Neuronal stem cell (in vitro differentiated cells): ENCODE measurements around the gene CHAC1.
A peak's percentile ranks its signal among the peaks of the same experiment; 100 is the strongest.

Experiments used
- DNase-seq: peaks from one replicate; pipeline ENCODE4 v3.0.0-alpha.2; 2013; ENCODE audit warnings: low spot score
- H2AFZ ChIP-seq: one replicate; pipeline ENCODE4 v1.6.1; 2013; ENCODE audit warnings: mild to moderate bottlenecking, low read length, inconsistent platforms
- H2AK5ac ChIP-seq: 2 replicates; pipeline ENCODE4 v1.6.1; 2013; ENCODE audit warnings: low read depth, mild to moderate bottlenecking, inconsistent platforms, low read length, moderate library complexity, mixed read lengths
- H2BK120ac ChIP-seq: 2 replicates; pipeline ENCODE4 v1.6.1; 2013; ENCODE audit warnings: low read depth, mild to moderate bottlenecking, inconsistent platforms, low read length, moderate library complexity, mixed read lengths
- H2BK12ac ChIP-seq: one replicate; pipeline ENCODE4 v1.6.1; 2013; ENCODE audit warnings: low read length, inconsistent platforms
- H2BK15ac ChIP-seq: 2 replicates; pipeline ENCODE4 v1.6.1; 2013; ENCODE audit warnings: mild to moderate bottlenecking, low read length, inconsistent platforms, mixed read lengths
- H2BK5ac ChIP-seq: one replicate; pipeline ENCODE4 v1.6.1; 2013; ENCODE audit warnings: inconsistent platforms, mild to moderate bottlenecking, low read length, moderate library complexity
- H3K14ac ChIP-seq: one replicate; pipeline ENCODE4 v1.6.1; 2013; ENCODE audit warnings: low read length, inconsistent platforms
- H3K18ac ChIP-seq: 2 replicates; pipeline ENCODE4 v1.6.1; 2013; ENCODE audit warnings: low read length, inconsistent platforms
- H3K23ac ChIP-seq: 2 replicates; pipeline ENCODE4 v1.6.1; 2013; ENCODE audit warnings: low read depth, mild to moderate bottlenecking, mixed read lengths, low read length, inconsistent platforms; ENCODE audit not compliant: poor library complexity
- H3K27ac ChIP-seq: replicated peaks from 3 replicates; pipeline ENCODE4 v1.5.1; 2013; ENCODE audit warnings: low read length, inconsistent platforms
- H3K27me3 ChIP-seq, 3 experiments: 2 replicates each; pipeline ENCODE4 v1.6.1; 2013; ENCODE audit warnings: low read length in 3 of 3, mild to moderate bottlenecking in 2 of 3, inconsistent platforms in 1 of 3, low read depth in 1 of 3, mixed read lengths in 1 of 3, moderate library complexity in 1 of 3; ENCODE audit not compliant: control insufficient read depth in 3 of 3, insufficient read depth in 3 of 3
- H3K36me3 ChIP-seq, 2 donors: replicated peaks in 1 of 2; 2 replicates each; pipeline ENCODE4 v1.6.1; 2013; ENCODE audit warnings: low read length in 2 of 2; ENCODE audit not compliant: control insufficient read depth in 2 of 2, insufficient read depth in 2 of 2
- H3K4ac ChIP-seq: 2 replicates; pipeline ENCODE4 v1.6.1; 2013; ENCODE audit warnings: inconsistent platforms, mild to moderate bottlenecking, low read length, moderate library complexity
- H3K4me1 ChIP-seq, 2 donors: 1 replicate in 1 of 2; 2 replicates in 1 of 2; pipeline ENCODE4 v1.6.1; 2013; ENCODE audit warnings: low read length in 2 of 2, low read depth in 1 of 2; ENCODE audit not compliant: control insufficient read depth in 2 of 2, insufficient read depth in 1 of 2
- H3K4me2 ChIP-seq: one replicate; pipeline ENCODE4 v1.6.1; 2013; ENCODE audit warnings: mild to moderate bottlenecking, low read length, inconsistent platforms; ENCODE audit not compliant: insufficient read depth, poor library complexity, severe bottlenecking
- H3K4me3 ChIP-seq, 2 donors: 2 replicates each; pipeline ENCODE4 v1.5.1; 2013; ENCODE audit warnings: low read length in 2 of 2, mild to moderate bottlenecking in 2 of 2, inconsistent platforms in 1 of 2, moderate library complexity in 1 of 2
- H3K79me1 ChIP-seq: one replicate; pipeline ENCODE4 v1.6.1; 2013; ENCODE audit warnings: low read depth, mild to moderate bottlenecking, inconsistent platforms, low read length, moderate library complexity
- H3K9ac ChIP-seq: one replicate; pipeline ENCODE4 v1.6.1; 2013; ENCODE audit warnings: mild to moderate bottlenecking, low read depth, low read length, inconsistent platforms; ENCODE audit not compliant: poor library complexity
- H3K9me3 ChIP-seq, 2 donors: replicated peaks in 1 of 2; 2 replicates each; pipeline versions ENCODE3 to v1.6.1; 2013; ENCODE audit warnings: low read length in 2 of 2, mild to moderate bottlenecking in 2 of 2, inconsistent platforms in 1 of 2, low read depth in 1 of 2, mixed read lengths in 1 of 2, moderate library complexity in 1 of 2; ENCODE audit not compliant: control insufficient read depth in 2 of 2, insufficient read depth in 1 of 2
- H4K8ac ChIP-seq: one replicate; pipeline ENCODE4 v1.6.1; 2013; ENCODE audit warnings: low read depth, mild to moderate bottlenecking, inconsistent platforms, low read length, moderate library complexity
- H4K91ac ChIP-seq: one replicate; pipeline ENCODE4 v1.6.1; 2013; ENCODE audit warnings: low read length, low read depth, mild to moderate bottlenecking, inconsistent platforms; ENCODE audit not compliant: poor library complexity
- WGBS, 2 donors: extraction: QIAGEN DNeasy Blood & Tissue Kit; methylation state at CpG; one replicate each; pipeline ENCODE4 v1.1.7; 2013; ENCODE audit warnings: missing lambda C conversion rate in 2 of 2, mixed read lengths in 1 of 2; ENCODE audit not compliant: insufficient read length in 2 of 2, insufficient replicate concordance in 1 of 2; ENCODE audit errors: extremely low coverage in 2 of 2; 5-methylcytosine and 5-hydroxymethylcytosine counted together

The CHAC1 gene

DNA sequence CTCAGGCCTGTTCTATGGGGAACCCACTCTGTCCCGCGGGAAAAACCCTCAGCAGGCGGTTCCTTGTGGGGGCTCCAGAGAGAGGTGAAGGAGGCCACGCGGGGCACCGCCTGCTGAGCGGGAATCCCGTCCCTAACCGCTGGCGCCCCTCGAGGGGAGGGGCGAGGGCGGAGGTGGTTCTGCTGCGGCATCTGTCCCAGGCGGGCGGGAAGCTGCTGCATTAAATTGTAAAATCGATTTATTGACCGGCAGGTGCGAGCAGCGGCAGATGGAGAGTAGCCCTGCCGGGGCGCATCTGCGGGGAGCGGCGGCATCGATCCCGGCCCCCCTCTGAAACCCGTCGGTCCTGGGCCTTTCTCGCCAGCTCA is 27.8 kb upstream of the CHAC1 start:
- H3K27ac ChIP-seq: no peak overlapping the region
- no CpG with 5 or more reads among the region's 30 CpGs for WGBS, 2 donors
- no peaks in the 10 kb centered on the region for H3K36me3 ChIP-seq
- peak overlapping the region; percentile 60 for H2AK5ac ChIP-seq
- no peak overlapping the region for H2BK15ac ChIP-seq
- H3K4ac ChIP-seq: no peak overlapping the region
- peaks cover 27 to 33% of the 10 kb centered on the region in 2 donors for H3K4me1 ChIP-seq
- no peak for DNase-seq
- H3K9ac ChIP-seq: no peak overlapping the region
- no peaks in the 10 kb centered on the region for H3K79me1 ChIP-seq
- no peak overlapping the region for H2BK120ac ChIP-seq
- no peak overlapping the region for H4K91ac ChIP-seq
- H3K27me3 ChIP-seq: peaks cover 49 to 95% (median 82%) of the 10 kb centered on the region in 3 experiments
- peak overlapping the region; percentile 60 for H3K23ac ChIP-seq
- H2AFZ ChIP-seq: peak overlapping the region; percentile 90
- H4K8ac ChIP-seq: no peak overlapping the region
- H2BK5ac ChIP-seq: no peak overlapping the region
- peaks cover 0 to 3% of the 10 kb centered on the region in 2 donors for H3K9me3 ChIP-seq
- H2BK12ac ChIP-seq: no peak overlapping the region
- H3K4me3 ChIP-seq: peak overlapping the region; percentile 26 to 56
- H3K18ac ChIP-seq: peak overlapping the region; percentile 42
- H3K14ac ChIP-seq: peak overlapping the region; percentile 23
- H3K4me2 ChIP-seq: peak overlapping the region; percentile 81

DNA sequence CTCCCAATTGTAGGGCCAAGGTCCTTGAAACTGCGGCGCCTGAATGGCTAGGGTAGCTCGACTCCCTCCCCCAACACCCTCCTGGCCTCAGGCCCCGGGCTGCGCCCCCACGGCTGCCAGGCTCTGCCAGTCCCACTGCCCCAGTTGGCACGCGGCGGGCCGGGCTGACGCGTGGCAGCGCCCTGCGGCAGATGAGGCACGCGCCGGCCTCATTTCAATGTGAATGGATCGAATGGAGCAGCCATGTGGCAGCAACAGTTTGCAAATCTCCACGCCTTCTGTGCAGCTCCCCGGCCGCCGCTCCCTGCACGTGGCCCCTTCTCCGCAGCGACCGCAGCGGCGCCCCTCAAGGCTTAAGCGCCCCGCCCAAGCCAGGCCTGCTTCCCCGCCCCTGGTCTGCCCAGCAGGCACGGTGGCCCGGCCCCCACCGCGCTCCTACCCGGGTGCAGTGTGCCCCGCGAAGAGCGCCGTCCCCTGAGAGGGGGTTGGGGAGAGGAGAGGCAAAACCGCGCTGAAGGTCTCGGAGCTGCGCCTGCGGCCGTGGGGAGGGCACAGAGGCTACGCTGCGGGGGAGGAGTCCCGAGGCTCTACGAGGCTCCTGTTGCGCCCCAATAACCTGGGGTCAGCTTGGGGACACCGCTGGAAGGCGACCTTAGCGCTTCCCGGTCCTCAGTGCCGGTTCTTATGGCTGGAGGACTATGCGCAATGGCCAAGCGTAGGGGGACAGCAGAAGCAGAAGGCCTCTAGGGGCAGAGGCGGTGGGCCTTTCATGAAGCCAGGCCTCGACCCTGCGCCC is 27.2 kb upstream of the CHAC1 start:
- Histone ChIP-seq H3K4me1 (peaks cover 30 to 38% of the 10 kb centered on the region in 2 donors), H2BK120ac (no peak overlapping the region), H3K23ac (peak overlapping the region; percentile 60), H2BK15ac (peak overlapping the region; percentile 62), H3K4ac (no peak overlapping the region), H3K9me3 (peaks cover 0 to 3% of the 10 kb centered on the region in 2 donors), H2AK5ac (peak overlapping the region; percentile 71), H3K36me3 (no peaks in the 10 kb centered on the region), H3K27me3 (peaks cover 49 to 95% (median 88%) of the 10 kb centered on the region in 3 experiments), H2BK12ac (peak overlapping the region; percentile 43), H3K9ac (peak overlapping the region; percentile 75), H4K91ac (no peak overlapping the region), H3K27ac (no peak overlapping the region), H3K4me2 (peak overlapping the region; percentile 81), H3K18ac (peak overlapping the region; percentile 88), H3K79me1 (no peaks in the 10 kb centered on the region), H2BK5ac (peak overlapping the region; percentile 49), H2AFZ (peak overlapping the region; percentile 90), H4K8ac (no peak overlapping the region), H3K4me3 (peak overlapping the region; percentile 26 to 56), H3K14ac (peak overlapping the region; percentile 23)
- no peak for DNase-seq
- WGBS, 2 donors: no CpG with 5 or more reads among the region's 61 CpGs

DNA sequence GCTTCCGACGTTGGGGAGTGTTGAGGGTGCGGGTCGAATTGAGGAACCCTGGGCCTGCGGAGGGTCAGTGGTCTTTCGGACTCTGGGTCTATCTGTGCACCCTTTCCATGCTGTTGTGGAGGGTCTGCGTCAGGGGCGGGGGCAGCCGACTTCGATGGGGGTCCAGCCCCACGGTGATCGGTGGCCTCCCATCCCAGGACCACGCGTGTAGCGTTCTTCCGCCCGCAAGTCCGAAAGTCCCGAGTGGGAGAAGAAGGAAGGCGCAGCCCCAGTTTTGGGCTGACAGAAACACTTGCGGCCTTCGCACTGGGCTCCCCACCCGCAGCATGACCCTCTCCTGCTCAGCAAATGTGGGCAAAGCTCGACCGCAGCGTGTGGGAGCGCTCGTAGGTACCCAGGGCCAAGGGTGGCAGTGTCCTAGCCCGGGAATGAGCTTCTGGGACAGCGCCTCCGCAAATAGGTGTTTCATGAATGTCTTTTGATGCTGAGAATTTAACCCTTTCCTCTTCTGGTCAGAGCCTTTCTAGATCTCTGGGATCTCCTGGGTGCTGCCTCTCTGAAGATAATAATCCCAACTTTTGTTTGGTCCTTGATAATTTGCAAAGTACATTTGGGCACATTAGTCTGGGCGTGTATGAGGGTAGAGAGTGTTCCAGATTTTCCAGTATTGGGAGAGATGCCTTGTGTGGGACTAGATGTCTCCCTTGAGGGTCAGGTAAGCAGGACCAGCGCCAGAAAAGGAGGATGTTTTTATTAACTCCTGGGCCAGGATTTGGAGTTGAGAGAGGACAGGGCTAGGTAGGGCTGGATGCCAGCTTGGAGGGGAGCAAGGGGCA is 26.4 kb upstream of the CHAC1 start:
- Histone ChIP-seq H3K36me3 (no peaks in the 10 kb centered on the region), H3K79me1 (no peaks in the 10 kb centered on the region), H4K8ac (no peak overlapping the region), H2AFZ (peak overlapping the region; percentile 90), H3K14ac (no peak overlapping the region), H2BK120ac (no peak overlapping the region), H4K91ac (no peak overlapping the region), H2BK12ac (peak overlapping the region; percentile 43), H3K4me2 (peak overlapping the region; percentile 81), H3K4ac (no peak overlapping the region), H3K4me3 (no peak overlapping the region), H3K9ac (peak overlapping the region; percentile 38), H3K27ac (no peak overlapping the region), H3K27me3 (peaks cover 49 to 98% (median 96%) of the 10 kb centered on the region in 3 experiments), H3K9me3 (peaks cover 0 to 3% of the 10 kb centered on the region in 2 donors), H2BK5ac (peak overlapping the region; percentile 49), H3K4me1 (peaks cover 32 to 46% of the 10 kb centered on the region in 2 donors), H2BK15ac (peak overlapping the region; percentile 62), H2AK5ac (peak overlapping the region; percentile 71), H3K23ac (no peak overlapping the region), H3K18ac (peak overlapping the region; percentile 88)
- DNase-seq: no peak
- WGBS, 2 donors: no CpG with 5 or more reads among the region's 33 CpGs

DNA sequence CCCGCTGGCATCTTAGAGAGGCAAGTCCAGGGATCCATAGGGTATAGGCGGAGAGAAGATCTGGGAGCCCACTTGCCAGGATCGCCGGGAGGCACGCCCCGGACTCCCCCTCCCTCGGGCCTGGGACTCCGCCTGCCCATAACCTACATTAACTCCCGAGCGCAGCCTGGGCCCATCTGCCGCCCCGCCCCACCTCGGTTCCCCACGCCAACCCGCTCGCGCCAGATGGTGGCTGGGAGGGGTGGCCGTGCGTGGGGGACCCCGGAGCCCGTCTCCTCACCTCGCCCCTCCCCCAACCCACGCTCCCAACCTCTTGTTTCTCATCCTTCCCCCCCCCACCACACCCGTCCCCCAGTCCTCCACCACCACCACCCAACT is 25.8 kb upstream of the CHAC1 start:
- Histone ChIP-seq H4K8ac (no peak overlapping the region), H3K4me2 (no peak overlapping the region), H2AK5ac (no peak overlapping the region), H3K4me3 (no peak overlapping the region), H3K36me3 (no peaks in the 10 kb centered on the region), H4K91ac (no peak overlapping the region), H2BK15ac (no peak overlapping the region), H2BK120ac (no peak overlapping the region), H3K27me3 (peaks cover 49 to 99% (median 98%) of the 10 kb centered on the region in 3 experiments), H3K18ac (no peak overlapping the region), H3K9ac (no peak overlapping the region), H3K14ac (no peak overlapping the region), H3K4ac (no peak overlapping the region), H2BK5ac (no peak overlapping the region), H3K9me3 (peaks cover 0 to 3% of the 10 kb centered on the region in 2 donors), H2AFZ (no peak overlapping the region), H3K4me1 (peaks cover 32 to 51% of the 10 kb centered on the region in 2 donors), H2BK12ac (no peak overlapping the region), H3K79me1 (no peaks in the 10 kb centered on the region), H3K23ac (peak overlapping the region; percentile 40), H3K27ac (no peak overlapping the region)
- no peak for DNase-seq
- WGBS, 2 donors: no CpG with 5 or more reads among the region's 24 CpGs
